ENCODE data around the gene CLTCL1.
A peak's percentile ranks its signal among the peaks of the same experiment; 100 is the strongest.

Gene CLTCL1

GRCh38 chr22:19304547-19304946 is 13.0 kb upstream of the CLTCL1 start:
- TF ChIP-seq, protein P1, sequence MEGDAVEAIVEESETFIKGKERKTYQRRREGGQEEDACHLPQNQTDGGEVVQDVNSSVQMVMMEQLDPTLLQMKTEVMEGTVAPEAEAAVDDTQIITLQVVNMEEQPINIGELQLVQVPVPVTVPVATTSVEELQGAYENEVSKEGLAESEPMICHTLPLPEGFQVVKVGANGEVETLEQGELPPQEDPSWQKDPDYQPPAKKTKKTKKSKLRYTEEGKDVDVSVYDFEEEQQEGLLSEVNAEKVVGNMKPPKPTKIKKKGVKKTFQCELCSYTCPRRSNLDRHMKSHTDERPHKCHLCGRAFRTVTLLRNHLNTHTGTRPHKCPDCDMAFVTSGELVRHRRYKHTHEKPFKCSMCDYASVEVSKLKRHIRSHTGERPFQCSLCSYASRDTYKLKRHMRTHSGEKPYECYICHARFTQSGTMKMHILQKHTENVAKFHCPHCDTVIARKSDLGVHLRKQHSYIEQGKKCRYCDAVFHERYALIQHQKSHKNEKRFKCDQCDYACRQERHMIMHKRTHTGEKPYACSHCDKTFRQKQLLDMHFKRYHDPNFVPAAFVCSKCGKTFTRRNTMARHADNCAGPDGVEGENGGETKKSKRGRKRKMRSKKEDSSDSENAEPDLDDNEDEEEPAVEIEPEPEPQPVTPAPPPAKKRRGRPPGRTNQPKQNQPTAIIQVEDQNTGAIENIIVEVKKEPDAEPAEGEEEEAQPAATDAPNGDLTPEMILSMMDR (IDR thresholded peaks at IDR 0.05; ENCODE audit: borderline replicate concordance, control extremely low read depth, extremely low read depth, insufficient read depth, missing control alignments): no peak
- no peak for DNase-seq (ENCODE audit: low spot score)
- in situ Hi-C loops (cut with MboI; ENCODE audit: low sequenced_read_pairs, unreplicated experiment): no loop called here

GRCh38 chr22:19303785-19304184 is 12.3 kb upstream of the CLTCL1 start:
- DNase-seq (ENCODE audit: low spot score): no peak
- in situ Hi-C loops (cut with MboI; ENCODE audit: low sequenced_read_pairs, unreplicated experiment): no loop called here
- TF ChIP-seq, protein P1 (IDR thresholded peaks at IDR 0.05; ENCODE audit: borderline replicate concordance, control extremely low read depth, extremely low read depth, insufficient read depth, missing control alignments): no peak

DNA sequence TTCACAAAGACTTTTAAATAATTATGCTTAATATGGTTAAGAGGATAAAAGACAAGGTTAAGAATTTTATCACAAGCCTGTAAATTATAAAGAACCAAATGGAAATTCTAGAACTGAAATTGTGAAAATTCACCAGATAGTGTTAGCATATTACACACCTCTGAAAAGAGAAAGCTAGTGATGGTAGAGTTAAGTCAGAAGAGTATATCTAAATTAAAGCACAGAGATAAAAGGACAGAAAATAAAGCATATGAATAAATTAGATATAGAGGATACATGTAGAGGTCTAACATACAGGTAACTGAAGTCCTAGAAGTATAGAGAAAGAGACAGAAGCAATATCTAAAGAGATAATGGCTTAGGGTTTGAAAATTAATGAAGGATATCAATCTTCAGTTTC is 4.2 kb upstream of the CLTCL1 start:
- TF ChIP-seq, protein P1 (IDR thresholded peaks at IDR 0.05; ENCODE audit: borderline replicate concordance, control extremely low read depth, extremely low read depth, insufficient read depth, missing control alignments): no peak
- in situ Hi-C loops (cut with MboI; ENCODE audit: low sequenced_read_pairs, unreplicated experiment): loop anchor here (25.0 kb wide), 1 partner anchor 92 kb away; no protein-coding TSS in a partner anchor
- DNase-seq (ENCODE audit: low spot score): no peak

DNA sequence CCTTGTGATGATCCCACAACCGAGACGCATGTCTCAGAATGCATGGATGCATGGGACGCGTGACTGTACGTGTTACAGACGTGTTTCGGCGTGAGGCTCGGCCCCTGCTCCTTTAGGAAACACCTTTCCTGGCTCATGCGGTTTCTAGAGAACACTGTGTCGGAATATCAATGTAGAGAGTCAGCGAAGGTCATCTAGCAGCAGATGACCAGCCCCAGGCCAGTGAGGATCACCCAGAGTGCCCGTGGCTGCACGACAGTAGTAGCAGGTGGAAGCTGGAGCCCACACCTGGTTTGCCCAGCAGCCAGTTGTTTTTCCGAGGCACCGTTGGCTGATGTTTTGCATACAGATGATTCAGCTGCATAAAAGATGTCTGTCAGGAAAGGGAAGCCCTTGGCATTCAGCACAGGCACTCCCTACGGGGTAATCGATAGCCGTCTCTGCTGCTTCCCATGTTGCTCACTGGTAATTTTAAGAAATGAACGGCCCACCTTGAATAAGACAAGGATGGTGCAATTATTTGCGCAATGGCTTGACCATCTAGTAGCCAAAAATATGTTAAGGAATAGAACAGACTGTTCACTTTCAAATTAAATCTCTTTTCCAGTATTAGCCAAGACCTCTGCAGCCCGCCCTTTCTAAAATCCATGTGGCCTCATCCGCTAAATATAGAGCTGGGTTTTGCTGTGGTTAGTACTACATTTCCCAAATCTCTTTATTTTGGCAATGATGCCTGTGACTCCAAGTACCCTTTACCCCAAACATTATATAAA is 1.1 kb upstream of the CLTCL1 start:
- DNase-seq (ENCODE audit: low spot score): no peak
- TF ChIP-seq, protein P1 (IDR thresholded peaks at IDR 0.05; ENCODE audit: borderline replicate concordance, control extremely low read depth, extremely low read depth, insufficient read depth, missing control alignments): no peak
- in situ Hi-C loops (cut with MboI; ENCODE audit: low sequenced_read_pairs, unreplicated experiment): loop anchor here (25.0 kb wide), 1 partner anchor 95 kb away; no protein-coding TSS in a partner anchor

GRCh38 chr22:19291218-19291579 is 320 bp downstream of the CLTCL1 start:
- TF ChIP-seq, protein P1 (IDR thresholded peaks at IDR 0.05; ENCODE audit: borderline replicate concordance, control extremely low read depth, extremely low read depth, insufficient read depth, missing control alignments): no peak
- in situ Hi-C loops (cut with MboI; ENCODE audit: low sequenced_read_pairs, unreplicated experiment): loop anchor here (25.0 kb wide), 1 partner anchor 96 kb away; no protein-coding TSS in a partner anchor
- DNase-seq (ENCODE audit: low spot score): no peak

GRCh38 chr22:19290400-19291217 is 910 bp downstream of the CLTCL1 start:
- peak; percentile 45 for DNase-seq (ENCODE audit: low spot score)
- TF ChIP-seq, protein P1 (IDR thresholded peaks at IDR 0.05; ENCODE audit: borderline replicate concordance, control extremely low read depth, extremely low read depth, insufficient read depth, missing control alignments): no peak
- in situ Hi-C loops (cut with MboI; ENCODE audit: low sequenced_read_pairs, unreplicated experiment): loop anchor here (25.0 kb wide), 1 partner anchor 97 kb away; no protein-coding TSS in a partner anchor

All from GM13976 (cell line).